Fibroblast of pulmonary artery (primary cell): Measurements from ENCODE around the gene LCLAT1.

ENCODE experiments used
- DNase-seq: peaks from one replicate; pipeline ENCODE4 v3.0.0-alpha.2; 2010; ENCODE audit warnings: low read depth
- H3K4me3 ChIP-seq: replicated peaks from 2 replicates; pipeline ENCODE4 v1.5.1; 2011; ENCODE audit warnings: low read depth, mild to moderate bottlenecking, control low read depth, low read length, moderate library complexity
- CTCF ChIP-seq: IDR thresholded peaks from 2 replicates; pipeline ENCODE4 v1.5.1; 2011; ENCODE audit warnings: mild to moderate bottlenecking, control low read depth, low read length, inconsistent platforms; ENCODE audit errors: missing control alignments

Gene LCLAT1

GRCh38 chr2:30454571-30454970 is 7.5 kb downstream of the LCLAT1 start:
- no peak for TF ChIP-seq CTCF
- DNase-seq = no peak
- H3K4me3 ChIP-seq = no peak overlapping the region

- TF ChIP-seq CTCF = no peak
- DNase-seq = no peak
- H3K4me3 ChIP-seq = no peak overlapping the region
These were observed 8.2 kb downstream of the LCLAT1 start for GRCh38 chr2:30455114-30455738.

GRCh38 chr2:30456106-30456505 is 9.1 kb downstream of the LCLAT1 start:
- no peak for TF ChIP-seq CTCF
- H3K4me3 ChIP-seq = no peak overlapping the region
- DNase-seq = no peak

- TF ChIP-seq CTCF = no peak
- no peak overlapping the region for H3K4me3 ChIP-seq
- DNase-seq = no peak
These were observed 9.5 kb downstream of the LCLAT1 start for GRCh38 chr2:30456579-30456978.

GRCh38 chr2:30457296-30457695 is 10.2 kb downstream of the LCLAT1 start:
- DNase-seq = no peak
- TF ChIP-seq CTCF = no peak
- no peak overlapping the region for H3K4me3 ChIP-seq

GRCh38 chr2:30459140-30459539 is 12.1 kb downstream of the LCLAT1 start:
- DNase-seq = no peak
- no peak for TF ChIP-seq CTCF
- no peak overlapping the region for H3K4me3 ChIP-seq

GRCh38 chr2:30462131-30462857 is 15.2 kb downstream of the LCLAT1 start:
- H3K4me3 ChIP-seq = no peak overlapping the region
- TF ChIP-seq CTCF = no peak
- DNase-seq = no peak
